T-helper 2 cell treated with Interferon-gamma antibody and Interleukin-4, amounts not matched to agents 100 ng/mL and 5 ng/mL, for 36 hours (primary cell): ENCODE results near the gene LCE3B. TPM values are rescaled to one million over a fixed set of nuclear protein-coding genes. Genes with fewer than 3 reads are reported as not detected.

Experiments
- intact Hi-C: fragments of 100-400 bp; cut with micrococcal nuclease; formaldehyde crosslinking; loops from one replicate; pipeline ENCODE4 v1.15.1; 2023
- total RNA-seq: library from RNA; stranded (reverse); gene quantifications from 2 replicates; pipeline ENCODE4 v1.2.3, GENCODE V29; 2022

LCE3B gene
- total RNA-seq, 1 donor from 2014 or later: not detected

GRCh38 chr1:152657677-152658076 lies 44.1 kb downstream of the LCE3B start:
- intact Hi-C loops: no loop called here

DNA sequence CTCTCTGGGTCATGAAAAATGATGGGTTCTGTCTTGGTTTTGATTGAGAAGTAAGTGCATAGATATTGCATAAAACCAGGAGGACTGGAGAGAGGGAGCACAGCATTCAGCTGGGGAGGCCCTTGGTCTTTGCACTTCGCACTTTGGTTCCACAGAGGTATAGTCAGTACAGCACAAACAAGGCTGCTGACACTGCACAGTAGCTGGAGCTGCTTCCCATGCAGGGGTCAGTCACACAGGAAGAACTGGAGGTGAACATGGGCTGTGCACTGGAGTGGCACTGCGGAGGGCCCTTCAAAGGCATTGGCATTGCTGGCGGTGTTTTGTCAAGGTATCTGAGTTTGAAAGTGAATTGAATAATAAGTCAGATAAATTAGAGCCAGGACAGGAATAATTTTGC lies 45.0 kb downstream of the LCE3B start:
- intact Hi-C loops: no loop called here

GRCh38 chr1:152663098-152663497 lies 49.5 kb downstream of the LCE3B start, which contains the start of gene LCE2D:
LCE2D (plus strand) TSS chr1:152663380; CDS start chr1:152664106, 726 bp downstream.
- intact Hi-C loops: no loop called here

Other genes starting within 250 kb of the LCE3B start
- not detected in 2 replicates for gene CRNN, start 199.5 kb upstream of the LCE3B start, total RNA-seq
- not detected in 2 replicates for gene LCE5A, start 103.0 kb upstream of the LCE3B start, total RNA-seq
- not detected in 2 replicates for gene CRCT1, start 99.3 kb upstream of the LCE3B start, total RNA-seq
- not detected in 2 replicates for gene LCE3E, start 47.0 kb upstream of the LCE3B start, total RNA-seq
- not detected in 2 replicates for gene LCE3D, start 33.3 kb upstream of the LCE3B start, total RNA-seq
- gene LCE3C, start 13.6 kb upstream of the LCE3B start, total RNA-seq: not detected in 2 replicates
- not detected in 2 replicates for gene LCE3A, start 9.3 kb downstream of the LCE3B start, total RNA-seq
- not detected in 2 replicates for gene LCE2D, start 49.6 kb downstream of the LCE3B start, total RNA-seq
- gene LCE2C, start 61.5 kb downstream of the LCE3B start, total RNA-seq: not detected in 2 replicates
- not detected in 2 replicates for gene LCE2B, start 72.3 kb downstream of the LCE3B start, total RNA-seq
- not detected in 2 replicates for gene LCE2A, start 84.5 kb downstream of the LCE3B start, total RNA-seq
- not detected in 2 replicates for gene LCE4A, start 94.3 kb downstream of the LCE3B start, total RNA-seq
- gene KPRP, start 144.2 kb downstream of the LCE3B start, total RNA-seq: not detected in 2 replicates
- gene LCE1F, start 161.3 kb downstream of the LCE3B start, total RNA-seq: not detected in 2 replicates
- gene LCE1E, start 172.4 kb downstream of the LCE3B start, total RNA-seq: not detected in 2 replicates
- not detected in 2 replicates for gene LCE1D, start 182.9 kb downstream of the LCE3B start, total RNA-seq
- not detected in 2 replicates for gene LCE1C, start 192.8 kb downstream of the LCE3B start, total RNA-seq
- gene LCE1B, start 198.2 kb downstream of the LCE3B start, total RNA-seq: not detected in 2 replicates
- not detected in 2 replicates for gene LCE1A, start 213.7 kb downstream of the LCE3B start, total RNA-seq
- gene LCE6A, start 229.0 kb downstream of the LCE3B start, total RNA-seq: not detected in 2 replicates
- not detected in 2 replicates for gene LCE7A, start 246.2 kb downstream of the LCE3B start, total RNA-seq